HEK293T (cell line): Measurements from ENCODE around the gene IL22RA1.

Experiments used
- CTCF ChIA-PET: fragments of 350-600 bp; formaldehyde crosslinking; extraction: SDS; loops from one replicate; lab custom pipeline; 2021; ENCODE audit warnings: antibody characterized with exemption, inconsistent platforms; lab: Yijun Ruan, JAX
- POLR2A ChIA-PET: fragments of 350-600 bp; formaldehyde crosslinking; extraction: SDS; loops from one replicate; lab custom pipeline; 2020; ENCODE audit warnings: antibody characterized with exemption, inconsistent platforms; lab: Yijun Ruan, JAX
- DNase-seq: peaks from one replicate; pipeline ENCODE4 v3.0.0; 2012; ENCODE audit warnings: mixed read lengths; ENCODE audit errors: extremely low spot score
- ARNT ChIP-seq: fragments of 450-650 bp; IDR thresholded peaks from 2 replicates; pipeline ENCODE4 v1.6.1; 2017; ENCODE audit warnings: mild to moderate bottlenecking
- BHLHE40 ChIP-seq: fragments of 450-650 bp; IDR thresholded peaks from 2 replicates; pipeline ENCODE4 v1.6.1; 2016; ENCODE audit warnings: mild to moderate bottlenecking, moderate library complexity, borderline replicate concordance
- CTBP1 ChIP-seq: fragments of 450-650 bp; IDR thresholded peaks from 2 replicates; pipeline ENCODE4 v1.6.1; 2016; ENCODE audit warnings: borderline replicate concordance
- ELF4 ChIP-seq: fragments of 450-650 bp; IDR thresholded peaks from 2 replicates; pipeline ENCODE4 v1.6.1; 2017; ENCODE audit warnings: antibody characterized with exemption
- FOXA1 ChIP-seq: fragments of 450-650 bp; IDR thresholded peaks from 2 replicates; pipeline ENCODE4 v1.6.1; 2016; ENCODE audit warnings: mild to moderate bottlenecking
- FOXK2 ChIP-seq: fragments of 450-650 bp; IDR thresholded peaks from 2 replicates; pipeline ENCODE4 v1.6.1; 2016; ENCODE audit warnings: mild to moderate bottlenecking
- FOXM1 ChIP-seq: fragments of 450-650 bp; IDR thresholded peaks from 2 replicates; pipeline ENCODE4 v1.6.1; 2017; ENCODE audit warnings: mild to moderate bottlenecking, borderline replicate concordance
- HDGF ChIP-seq: fragments of 450-650 bp; IDR thresholded peaks from 2 replicates; pipeline ENCODE4 v1.6.1; 2017; ENCODE audit warnings: antibody characterized with exemption, borderline replicate concordance
- L3MBTL2 ChIP-seq: fragments of 450-650 bp; conservative IDR thresholded peaks from 2 replicates; pipeline ENCODE4 v1.6.1; 2016; ENCODE audit warnings: mild to moderate bottlenecking
- LEF1 ChIP-seq: fragments of 450-650 bp; IDR thresholded peaks from 2 replicates; pipeline ENCODE4 v1.6.1; 2017; ENCODE audit warnings: mild to moderate bottlenecking, borderline replicate concordance
- NFRKB ChIP-seq: fragments of 450-650 bp; IDR thresholded peaks from 2 replicates; pipeline ENCODE4 v1.6.1; 2016; ENCODE audit warnings: mild to moderate bottlenecking, moderate library complexity
- SP1 ChIP-seq: fragments of 450-650 bp; IDR thresholded peaks from 2 replicates; pipeline ENCODE4 v1.6.1; 2017
- SUZ12 ChIP-seq: fragments of 450-650 bp; IDR thresholded peaks from 2 replicates; pipeline ENCODE4 v1.6.1; 2016; ENCODE audit warnings: mild to moderate bottlenecking
- TARDBP ChIP-seq: fragments of 450-650 bp; IDR thresholded peaks from 2 replicates; pipeline ENCODE4 v1.6.1; 2016
- ZNF384 ChIP-seq: fragments of 450-650 bp; IDR thresholded peaks from 2 replicates; pipeline ENCODE4 v1.6.1; 2016
- TF ChIP-seq, protein P1 (sequence below): fragments of 450-650 bp; IDR thresholded peaks from 2 replicates; pipeline ENCODE4 v1.6.1; 2016

The IL22RA1 gene

DNA sequence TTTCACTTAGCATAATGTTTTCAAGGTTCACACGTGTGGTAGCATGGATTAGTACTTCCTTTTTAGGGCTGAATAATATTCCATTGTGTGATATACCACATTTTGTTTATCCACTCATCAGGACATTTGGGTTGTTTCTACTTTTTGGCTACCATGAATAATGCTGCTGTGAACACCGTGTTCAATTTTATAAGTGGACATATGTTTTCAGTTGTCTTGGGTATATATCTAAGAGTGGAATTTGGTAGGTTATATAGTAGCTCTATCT is 3.8 kb downstream of the IL22RA1 start:
- no peak for DNase-seq
- ChIA-PET POLR2A (no interaction called here), CTCF (interaction anchor here (0.7 kb wide), 1 partner anchor 11 kb away, joined by 3 read pairs; no protein-coding TSS in a partner anchor)
- no peak for TF ChIP-seq SUZ12
- TF ChIP-seq L3MBTL2: no peak
- TF ChIP-seq LEF1: no peak

DNA sequence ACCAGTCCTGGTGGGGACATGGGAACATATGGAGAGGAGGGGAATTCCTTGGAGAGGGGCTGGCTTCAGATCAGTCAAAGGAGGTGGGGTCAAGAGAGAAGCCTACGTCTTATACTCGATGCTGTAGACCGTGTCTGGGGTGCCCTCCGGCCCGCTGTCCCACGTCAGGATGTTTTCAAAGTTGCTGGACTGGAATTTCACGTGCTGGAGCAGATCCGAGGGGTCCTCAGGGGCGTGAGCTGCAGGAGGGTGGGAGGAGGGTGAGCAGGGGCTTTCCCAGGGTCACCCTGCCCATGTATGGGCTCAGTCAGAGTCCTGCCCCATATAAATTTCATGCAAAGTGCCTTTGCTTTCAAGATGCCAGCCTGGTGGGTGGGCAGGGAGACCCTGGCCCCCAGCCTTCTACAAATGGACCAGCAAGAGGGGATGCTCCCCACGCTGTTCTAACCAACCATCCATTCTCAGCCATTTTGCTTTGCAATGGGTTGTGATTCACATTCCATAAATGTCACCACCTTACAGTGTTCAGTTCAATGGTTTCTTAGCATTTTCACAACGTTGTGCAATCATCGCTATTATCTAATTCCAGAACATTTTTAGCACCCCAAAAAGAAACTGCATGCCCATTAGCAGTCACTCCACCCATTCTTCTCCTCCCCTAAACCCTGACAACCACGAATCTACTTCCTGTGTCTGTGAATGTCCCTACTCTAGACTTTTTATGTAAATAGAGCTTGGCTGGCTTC is 4.3 kb downstream of the IL22RA1 start:
- TF ChIP-seq FOXM1 (no peak), SUZ12 (no peak), FOXA1 (no peak), L3MBTL2 (no peak), TARDBP (no peak), NFRKB (no peak), LEF1 (no peak), SP1 (no peak), HDGF (no peak), CTBP1 (no peak)
- TF ChIP-seq, protein P1, sequence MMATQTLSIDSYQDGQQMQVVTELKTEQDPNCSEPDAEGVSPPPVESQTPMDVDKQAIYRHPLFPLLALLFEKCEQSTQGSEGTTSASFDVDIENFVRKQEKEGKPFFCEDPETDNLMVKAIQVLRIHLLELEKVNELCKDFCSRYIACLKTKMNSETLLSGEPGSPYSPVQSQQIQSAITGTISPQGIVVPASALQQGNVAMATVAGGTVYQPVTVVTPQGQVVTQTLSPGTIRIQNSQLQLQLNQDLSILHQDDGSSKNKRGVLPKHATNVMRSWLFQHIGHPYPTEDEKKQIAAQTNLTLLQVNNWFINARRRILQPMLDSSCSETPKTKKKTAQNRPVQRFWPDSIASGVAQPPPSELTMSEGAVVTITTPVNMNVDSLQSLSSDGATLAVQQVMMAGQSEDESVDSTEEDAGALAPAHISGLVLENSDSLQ: no peak
- ChIA-PET POLR2A (no interaction called here), CTCF (interaction anchor here (0.7 kb wide), 1 partner anchor 12 kb away, joined by 3 read pairs; no protein-coding TSS in a partner anchor)
- no peak for DNase-seq

DNA sequence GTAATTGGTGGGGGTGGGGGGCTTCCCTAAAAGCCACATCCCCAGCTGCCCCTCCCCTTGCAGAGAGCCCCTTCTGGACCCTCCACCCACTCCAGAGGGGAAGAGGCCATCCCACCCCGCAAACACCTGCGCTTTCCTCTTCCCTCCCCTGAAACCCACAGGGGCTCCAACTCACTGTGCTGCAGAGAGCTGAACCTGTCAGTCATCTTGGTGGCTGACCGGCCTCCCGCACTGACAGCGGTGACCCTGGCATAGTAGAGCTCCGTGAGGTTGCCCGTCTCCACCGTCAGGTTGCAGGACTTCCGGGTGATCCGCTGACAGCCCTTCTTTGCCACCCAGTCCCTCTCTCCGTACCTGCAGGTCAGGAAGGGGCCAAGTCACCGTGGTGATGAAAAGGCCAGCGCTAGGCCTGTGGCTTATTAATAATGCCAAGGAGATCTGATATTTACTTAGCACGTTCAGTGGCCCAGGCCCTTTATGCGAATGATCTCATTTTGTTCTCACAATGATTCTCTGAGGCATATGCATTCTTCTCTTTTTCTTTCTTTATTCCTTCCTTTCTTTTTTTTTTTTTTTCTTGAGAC is 5.9 kb downstream of the IL22RA1 start:
- CTCF ChIA-PET: interaction anchor here (0.6 to 2.1 kb wide), 2 partner anchors 13 to 256 kb away, joined by 3 to 8 read pairs; no protein-coding TSS in a partner anchor

DNA sequence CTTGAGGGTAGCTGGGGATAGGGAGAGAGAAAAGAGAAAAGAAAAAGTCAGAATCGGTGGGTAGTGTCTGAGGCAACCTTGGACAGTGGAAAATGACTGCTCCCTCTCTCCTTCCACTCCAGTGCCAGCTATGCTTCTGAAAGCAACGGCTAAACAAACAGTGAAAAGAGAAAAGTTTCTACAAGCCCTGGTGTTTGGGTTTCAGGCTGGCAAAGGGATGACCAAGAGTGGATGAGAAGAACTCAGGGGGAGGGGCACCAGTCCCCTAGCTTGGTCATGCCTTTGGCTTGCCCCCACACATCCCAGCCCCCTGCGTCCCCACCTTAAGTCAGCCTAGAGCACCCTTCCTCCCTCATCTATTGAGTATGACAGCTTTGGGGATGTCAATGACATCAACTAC is 8.6 kb downstream of the IL22RA1 start:
- CTCF ChIA-PET: interaction anchor here (0.8 kb wide), 1 partner anchor 16 kb away, joined by 3 read pairs; no protein-coding TSS in a partner anchor
- TF ChIP-seq LEF1: no peak
- TF ChIP-seq FOXA1: no peak
- TF ChIP-seq ARNT: no peak
- no peak for TF ChIP-seq TARDBP
- no peak for TF ChIP-seq SP1
- TF ChIP-seq SUZ12: no peak
- TF ChIP-seq ELF4: no peak
- TF ChIP-seq NFRKB: no peak
- no peak for TF ChIP-seq BHLHE40
- no peak for TF ChIP-seq HDGF
- no peak for TF ChIP-seq L3MBTL2
- TF ChIP-seq FOXK2: no peak
- no peak for TF ChIP-seq ZNF384
- TF ChIP-seq CTBP1: no peak
- no peak for DNase-seq
- POLR2A ChIA-PET: no interaction called here

More for the DNA sequence above, 5.9 kb downstream of the IL22RA1 start:
- TF ChIP-seq CTBP1 (no peak), LEF1 (no peak), FOXA1 (no peak), BHLHE40 (no peak), FOXM1 (no peak), SUZ12 (no peak)
- TF ChIP-seq, protein P1: 0 out of 2 replicates have a peak, but pooled peaks have one; percentile 14
- no peak for DNase-seq
- POLR2A ChIA-PET: no interaction called here

DNA sequence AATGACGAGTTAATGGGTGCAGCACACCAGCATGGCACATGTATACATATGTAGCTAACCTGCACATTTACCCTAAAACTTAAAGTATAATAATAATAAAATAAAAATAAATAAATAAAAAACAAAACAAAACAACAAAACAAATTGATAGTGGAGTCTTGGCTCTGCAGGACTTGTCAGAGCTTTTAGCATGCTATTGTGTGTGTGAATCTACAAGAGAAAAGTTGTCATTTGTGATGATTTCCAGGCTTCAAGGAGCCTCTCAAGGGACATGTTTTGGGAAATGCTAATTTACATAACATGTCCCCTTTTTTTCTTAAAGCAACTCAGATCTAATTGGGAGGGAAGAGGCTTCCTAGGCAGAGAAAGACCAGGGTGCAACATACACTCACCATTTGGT is 9.1 kb downstream of the IL22RA1 start:
- ChIA-PET POLR2A (no interaction called here), CTCF (interaction anchor here (0.8 kb wide), 1 partner anchor 16 kb away, joined by 3 read pairs; no protein-coding TSS in a partner anchor)
- DNase-seq: no peak
- TF ChIP-seq L3MBTL2 (no peak), ELF4 (no peak), TARDBP (no peak), BHLHE40 (no peak), NFRKB (no peak), HDGF (no peak), LEF1 (no peak), SP1 (no peak), ARNT (no peak), ZNF384 (no peak)
- TF ChIP-seq, protein P1: no peak

DNA sequence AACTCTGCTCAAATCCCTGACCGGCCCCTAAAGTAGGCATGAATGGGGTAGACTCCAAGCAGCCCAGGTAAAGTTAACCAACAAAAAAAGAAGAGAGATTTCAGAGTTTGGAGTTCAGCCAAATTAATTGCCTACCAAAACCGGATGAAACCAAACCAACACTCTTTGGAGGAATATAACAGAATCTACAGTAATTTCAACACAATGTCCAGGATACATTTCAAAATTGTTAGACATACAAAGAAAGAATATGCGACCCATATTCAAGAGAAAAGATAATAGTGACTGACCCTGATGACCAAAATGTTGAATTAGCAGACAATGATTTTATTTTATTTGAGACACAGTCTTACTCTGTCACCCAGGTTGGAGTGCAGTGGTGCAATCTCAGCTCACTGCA is 12.6 kb downstream of the IL22RA1 start:
- ChIA-PET POLR2A (no interaction called here), CTCF (no interaction called here)
- TF ChIP-seq, protein P1: no peak
- TF ChIP-seq ZNF384: no peak
- DNase-seq: no peak
